Ammon's horn (tissue), 1 donor: ENCODE measurements around the gene PDE7B.
A peak's percentile ranks its signal among the peaks of the same experiment; 100 is the strongest.

Experiments used
- DNase-seq: peaks from one replicate; pipeline ENCODE4 v3.0.0-alpha.2; 2016; ENCODE audit warnings: low spot score

The PDE7B gene

DNA sequence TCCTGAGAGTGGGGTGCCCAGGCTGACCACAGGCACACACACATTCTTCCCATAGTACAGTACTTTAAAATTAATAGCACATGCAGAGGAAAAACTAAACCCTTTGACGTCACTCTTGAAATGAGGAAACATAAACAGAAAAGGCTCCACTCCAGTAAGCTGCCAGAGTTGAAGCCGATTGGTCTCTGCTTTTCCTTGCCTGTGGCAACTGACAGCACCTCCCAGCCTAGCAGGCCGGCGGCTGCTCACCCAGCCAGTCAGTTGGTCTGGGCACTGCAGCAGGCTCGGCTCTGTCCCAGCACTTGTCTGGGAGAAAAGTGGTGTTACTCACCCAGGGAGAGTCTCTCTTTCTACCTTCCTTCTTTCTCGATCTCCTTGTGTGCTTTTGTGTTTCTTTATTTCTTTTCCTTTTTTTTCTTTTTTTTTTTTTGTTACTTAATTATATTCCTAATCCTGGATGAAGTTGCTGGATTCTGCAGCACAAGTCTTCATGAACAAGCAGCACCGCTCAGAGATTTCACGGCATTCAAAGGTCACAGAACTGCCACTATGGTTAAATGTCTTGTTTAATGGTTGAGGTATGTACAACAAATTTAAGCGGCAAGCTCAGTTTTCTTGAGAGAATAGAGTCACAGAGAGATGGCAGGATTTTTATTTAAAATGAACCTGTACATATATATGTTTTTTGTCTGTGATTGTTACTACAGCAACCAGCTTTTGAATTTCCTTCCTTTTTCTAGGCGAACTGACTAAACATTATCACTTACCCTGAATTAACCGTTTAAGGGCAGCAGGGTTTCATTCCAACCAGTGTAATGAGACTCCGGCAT, at the start of gene PDE7B:
Gene PDE7B, plus strand, starts transcription at position 260 of the 830 bp plus-strand sequence.
- DNase-seq, result peak; percentile 83

DNA sequence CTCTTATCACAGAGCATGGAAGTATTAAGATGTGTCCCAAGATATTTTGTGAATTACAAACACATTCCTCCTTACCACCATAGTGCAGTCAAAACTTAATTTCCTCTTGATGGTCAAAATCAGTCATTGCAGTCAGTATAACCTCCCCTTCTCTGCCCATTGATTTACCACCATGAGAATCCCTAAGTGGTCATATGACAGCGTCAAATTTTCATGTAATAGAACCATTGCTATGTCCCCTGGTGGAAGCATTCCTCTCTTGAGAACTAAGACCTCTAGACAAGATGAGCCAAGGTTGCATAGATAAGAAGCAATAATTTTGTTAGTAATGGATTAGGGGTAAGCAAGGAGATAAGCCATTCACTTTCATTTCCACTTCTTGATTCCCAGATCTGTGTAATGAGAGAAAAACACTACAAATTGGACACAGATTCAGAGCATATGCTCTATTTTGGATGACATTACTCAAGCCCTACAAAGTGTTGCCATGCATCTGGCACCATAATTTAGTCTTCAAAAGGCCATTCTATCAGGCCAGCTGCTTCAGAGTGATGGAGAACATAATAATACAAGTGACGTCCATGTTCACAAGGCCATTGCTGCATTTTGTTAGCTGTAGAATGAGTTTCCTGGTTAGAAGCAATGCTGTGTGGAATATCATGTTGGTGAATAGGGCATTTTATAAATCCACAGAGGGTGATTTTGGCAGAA, 49.6 kb upstream of the PDE7B start:
- DNase-seq, result peak; percentile 23

- no peak for DNase-seq
These were observed 41.0 kb upstream of the PDE7B start for GRCh38 chr6:135810486-135810885.

- DNase-seq, result no peak
These were observed 40.3 kb upstream of the PDE7B start for GRCh38 chr6:135811170-135811569.

- no peak for DNase-seq
These were observed 39.6 kb upstream of the PDE7B start for GRCh38 chr6:135811644-135812526.

- DNase-seq, result no peak
These were observed 38.1 kb upstream of the PDE7B start for GRCh38 chr6:135813401-135813800.

DNA sequence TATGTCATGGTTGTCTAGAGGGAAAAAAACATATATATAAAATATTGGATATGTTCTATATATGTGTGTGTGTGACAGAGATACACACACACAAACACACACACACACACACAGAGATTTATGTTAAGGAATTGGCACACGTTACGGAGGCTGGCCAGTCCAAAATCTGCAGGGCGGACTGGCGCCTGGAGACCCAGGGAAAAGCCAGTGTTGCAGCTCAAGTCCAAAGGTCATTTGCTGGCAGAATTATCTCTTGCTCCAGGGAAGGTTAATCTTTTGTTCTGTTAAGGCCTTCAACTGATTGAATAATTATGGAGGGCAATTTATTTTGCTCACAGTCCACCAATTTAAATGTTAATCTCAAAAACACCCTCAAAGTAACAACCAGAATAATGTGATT, 37.5 kb upstream of the PDE7B start:
- no peak for DNase-seq

DNA sequence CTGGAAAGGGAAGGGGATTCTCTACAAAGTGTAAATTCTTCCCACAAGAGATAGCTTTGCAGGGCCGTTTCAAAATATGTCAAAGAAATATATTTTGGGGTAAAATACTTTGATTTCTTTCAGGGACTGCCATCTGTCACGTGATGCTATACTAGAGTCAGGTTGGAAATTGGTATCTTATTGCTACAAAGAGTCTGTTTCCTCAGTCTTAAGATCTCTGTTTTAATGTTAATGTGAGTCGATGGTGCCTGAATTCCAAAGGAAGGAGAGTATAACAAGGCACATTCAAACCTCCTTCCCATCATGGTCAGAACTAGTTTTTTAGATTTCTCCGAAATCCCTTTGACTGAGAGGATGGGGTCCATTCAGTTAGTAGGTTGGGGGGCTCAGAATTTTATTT, 36.3 kb upstream of the PDE7B start:
- DNase-seq, result no peak

DNA sequence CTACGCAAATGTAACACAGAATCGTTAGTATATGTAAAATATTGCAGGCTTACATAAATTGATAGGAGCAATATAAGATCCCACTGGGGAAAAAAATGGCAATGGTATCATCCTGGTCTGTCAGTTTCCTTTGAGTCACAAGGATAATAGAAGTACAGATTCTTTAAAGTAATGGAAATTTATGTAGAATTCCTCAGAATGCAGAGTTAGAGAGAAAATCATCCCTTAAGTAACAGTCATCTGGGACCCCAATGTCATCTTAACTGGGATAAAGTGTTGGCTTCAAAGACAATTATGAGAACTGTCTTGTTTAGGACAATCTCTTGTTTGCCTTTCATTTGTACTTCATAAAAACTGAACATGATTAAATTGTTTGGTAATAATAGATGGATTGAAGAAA, 34.5 kb upstream of the PDE7B start:
- DNase-seq, result no peak

- no peak for DNase-seq
These were observed 31.8 kb upstream of the PDE7B start for GRCh38 chr6:135819665-135820064.

- DNase-seq, result no peak
These were observed 31.2 kb upstream of the PDE7B start for GRCh38 chr6:135820340-135820739.

- no peak for DNase-seq
These were observed 27.6 kb upstream of the PDE7B start for GRCh38 chr6:135823851-135824250.

- no peak for DNase-seq
These were observed 25.2 kb upstream of the PDE7B start for GRCh38 chr6:135826236-135826804.

DNA sequence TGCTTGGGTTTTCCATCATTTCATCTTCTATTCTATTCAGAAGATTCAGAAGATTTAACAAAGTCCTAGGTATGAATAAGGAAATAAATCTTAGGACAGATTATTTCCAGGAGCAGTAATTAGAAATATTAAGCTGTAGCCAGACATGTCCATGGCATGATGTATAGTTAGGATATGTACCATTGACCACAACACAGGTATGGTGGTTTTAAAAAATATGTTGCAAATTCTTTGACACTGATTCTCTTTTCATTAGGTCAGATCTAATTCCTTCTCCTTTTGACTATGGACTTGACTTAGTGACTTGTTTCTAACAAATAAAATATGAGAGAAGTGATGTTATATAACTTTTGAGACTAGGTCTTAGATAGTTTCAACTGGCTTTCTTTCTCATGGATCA, 23.5 kb upstream of the PDE7B start:
- DNase-seq, result no peak

DNA sequence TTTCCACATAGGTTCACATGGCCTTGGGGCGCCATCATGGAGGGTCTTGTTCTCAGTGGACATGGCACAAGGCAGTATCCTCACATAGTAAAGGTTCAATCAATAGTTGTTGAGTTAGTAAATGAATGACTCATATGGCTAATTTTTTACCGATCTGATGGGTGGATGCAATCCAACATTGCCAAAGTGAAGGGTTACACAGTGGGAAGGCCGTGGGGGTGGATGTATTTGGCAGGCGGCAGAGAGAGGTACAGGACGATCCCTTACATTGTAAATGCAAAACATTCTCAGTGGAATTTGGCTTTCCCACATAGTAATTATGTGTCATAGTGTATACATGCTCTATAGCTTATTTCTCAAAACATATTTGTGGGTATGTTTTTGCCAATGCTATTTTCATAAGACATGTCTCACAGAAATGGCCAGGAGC, 21.0 kb upstream of the PDE7B start:
- peak; percentile 30 for DNase-seq

DNA sequence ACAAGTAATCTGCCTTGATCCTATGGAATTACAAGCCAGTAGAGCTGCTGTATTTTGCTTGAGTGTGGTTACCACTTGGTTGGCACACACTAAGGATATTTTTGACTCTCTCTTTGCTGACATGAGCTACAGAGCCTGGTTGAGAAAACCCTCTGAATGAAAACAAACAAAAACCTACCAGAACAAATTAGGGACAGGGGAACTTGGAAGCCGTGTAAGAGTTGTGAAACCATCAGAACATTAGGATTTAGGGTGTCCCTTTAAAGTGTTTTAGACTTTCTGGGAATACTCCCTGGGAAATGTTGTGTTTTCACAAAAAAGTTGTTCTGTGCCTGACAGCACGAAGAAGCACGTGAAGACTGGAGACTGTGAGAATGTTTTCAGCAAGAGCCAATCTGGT, 20.5 kb upstream of the PDE7B start:
- DNase-seq, result no peak

DNA sequence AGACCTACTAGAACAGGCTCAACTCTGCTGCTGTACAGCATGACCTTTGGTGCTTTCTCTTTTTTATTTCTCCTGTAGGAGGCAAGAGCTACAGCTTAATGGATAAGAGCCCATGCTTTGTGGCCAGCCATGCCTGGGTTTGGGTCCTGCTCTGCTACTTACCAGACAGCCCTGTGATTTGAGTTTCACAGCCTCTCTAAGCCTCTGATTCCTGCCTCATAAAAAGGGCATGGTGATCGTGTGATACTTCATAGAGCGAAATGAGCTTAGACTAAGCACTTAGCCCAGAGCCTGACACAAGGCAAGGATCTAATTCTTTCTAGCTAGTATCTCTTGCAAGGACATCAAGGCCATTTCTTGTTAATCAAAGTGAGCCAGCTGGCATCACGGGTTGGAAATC, 19.3 kb upstream of the PDE7B start:
- DNase-seq, result no peak

DNA sequence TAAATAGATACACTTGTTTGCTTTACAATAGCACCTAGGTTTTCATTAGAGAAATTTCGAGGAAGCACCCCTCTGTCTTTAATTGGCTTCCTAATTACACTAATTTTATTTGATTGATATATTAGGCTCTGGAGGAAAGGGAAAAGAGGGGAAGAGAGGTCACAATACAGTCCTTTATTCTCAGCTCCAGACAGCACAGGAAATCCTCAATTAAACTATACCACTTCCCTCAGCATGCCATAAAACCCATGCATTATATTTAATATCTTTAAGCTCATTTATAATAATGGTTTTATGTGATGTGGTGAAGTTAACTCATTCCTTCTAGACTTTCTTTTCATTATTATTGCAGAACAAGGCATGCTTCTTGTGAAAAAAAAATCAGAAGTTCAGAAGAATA, 17.7 kb upstream of the PDE7B start:
- DNase-seq, result no peak

DNA sequence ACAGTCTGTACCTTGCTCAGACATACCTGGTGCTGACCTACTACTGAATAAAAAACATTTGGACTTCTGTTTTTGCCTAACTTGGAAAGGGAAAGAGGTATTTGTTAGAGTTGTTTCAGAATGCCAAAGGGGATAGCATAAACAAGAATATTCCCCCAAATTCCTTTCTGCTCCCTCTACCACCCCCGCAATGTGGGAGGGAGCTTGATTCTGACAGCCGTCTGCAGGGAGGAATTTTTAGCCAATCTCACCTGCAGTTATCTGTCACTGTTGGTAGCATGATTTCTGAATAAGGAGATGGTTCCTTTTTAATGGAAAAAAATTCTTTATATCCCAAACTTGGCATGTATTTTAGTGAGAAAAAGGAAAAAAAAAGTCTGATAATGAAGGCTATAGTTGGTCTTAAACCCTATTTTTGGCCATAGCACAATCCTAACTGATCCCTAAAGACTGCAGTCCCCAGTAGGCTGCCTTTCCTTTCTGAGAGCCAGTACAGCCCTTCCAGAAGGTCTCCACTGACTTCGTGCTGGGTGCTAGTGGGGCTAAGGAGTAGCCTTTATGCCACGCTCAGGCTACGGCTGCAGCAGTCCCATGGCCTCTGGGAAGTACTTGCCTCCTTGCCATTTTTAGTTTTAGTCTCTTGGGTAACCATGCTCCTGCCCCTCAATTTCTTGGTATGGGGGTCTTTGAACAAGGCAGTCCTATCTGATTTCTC, 13.6 kb upstream of the PDE7B start:
- DNase-seq, result no peak

DNA sequence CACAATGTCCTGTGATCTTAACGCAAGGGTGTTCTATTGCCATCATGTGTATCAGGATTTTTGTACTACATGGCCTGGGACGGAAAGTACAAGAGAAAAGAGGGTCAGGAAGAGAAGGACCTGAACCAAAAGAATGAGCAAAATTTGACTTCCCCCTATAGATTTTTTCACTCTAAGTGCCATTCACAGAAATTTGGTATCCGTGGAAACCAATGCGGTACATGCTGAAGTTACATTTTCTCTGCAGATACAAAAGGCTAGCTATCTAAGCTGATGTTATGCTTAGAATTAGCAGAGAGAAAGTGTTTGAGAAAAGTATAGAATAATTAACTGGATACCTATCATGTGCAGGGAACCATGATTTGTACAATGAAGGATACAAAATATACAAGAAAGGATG, 12.4 kb upstream of the PDE7B start:
- DNase-seq, result no peak

DNA sequence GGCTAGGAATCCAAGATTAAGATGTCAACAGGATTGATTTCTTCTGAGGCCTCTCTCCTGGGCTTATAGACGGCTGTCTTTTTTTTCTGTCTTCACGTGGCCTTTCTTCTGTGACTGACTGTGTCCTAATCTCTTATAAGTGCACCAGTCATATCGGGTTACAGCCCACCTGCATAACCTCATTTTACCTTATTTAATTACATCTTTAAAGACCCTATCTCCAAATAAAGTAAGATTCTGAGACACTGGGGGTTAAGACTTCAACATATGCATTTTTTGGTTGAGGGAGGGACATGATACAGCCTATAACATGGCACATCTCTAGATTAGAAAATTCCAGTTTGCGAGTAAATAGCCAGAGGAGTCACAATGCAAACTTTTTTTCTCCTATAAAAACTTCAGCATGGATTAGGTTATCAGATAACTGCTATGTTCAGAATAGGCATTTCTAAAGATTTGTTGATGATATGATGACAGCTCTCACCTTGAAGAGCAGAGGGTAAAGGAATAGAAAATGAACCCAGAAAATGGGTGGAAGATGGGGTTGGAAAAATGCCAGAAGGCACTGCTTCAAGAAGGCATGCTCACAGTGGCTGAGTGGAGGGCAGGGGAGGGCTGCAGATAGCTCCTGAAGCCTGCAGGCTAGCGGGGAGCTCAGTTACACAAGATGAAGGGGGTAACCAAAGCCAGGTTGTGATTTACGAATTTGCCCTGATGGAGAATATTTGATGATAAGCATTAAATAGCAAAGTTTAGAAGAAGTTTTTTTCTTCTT, 8.7 kb upstream of the PDE7B start:
- no peak for DNase-seq
